PC-3 (cell line): ENCODE measurements around the gene SCARB2. TPM values are rescaled to one million over a fixed set of nuclear protein-coding genes. Genes with fewer than 3 reads are reported as not detected.

ENCODE experiments used
- ATAC-seq: fragments of 200-7000 bp; cut with Tn5 transposase; 2 replicates; pipeline ENCODE4 v1.9.1; 2020; ENCODE audit warnings: mild to moderate bottlenecking, moderate library complexity
- BruUV-seq: library from RNA; stranded (reverse); fragments of 400-500 nt; replicated peaks from 2 replicates; lab custom pipeline; 2021; lab: Mats Ljungman, UMichigan
- CTCF ChIA-PET: fragments of 300-600 bp; sonication (Branson Sonifier 250); formaldehyde crosslinking; loops from one replicate; lab custom pipeline; 2022; ENCODE audit warnings: antibody characterized with exemption; lab: Charles Lee
- POLR2A ChIA-PET: fragments of 300-600 bp; sonication (Branson Sonifier 250); formaldehyde crosslinking; loops from one replicate; lab custom pipeline; 2022; ENCODE audit warnings: antibody characterized with exemption; ENCODE audit not compliant: unreplicated experiment; lab: Charles Lee
- DNase-seq: peaks from one replicate; pipeline ENCODE4 v3.0.0-alpha.2; 2015
- H2AFZ ChIP-seq: fragments of 300-600 bp; sonication (generic); 2 replicates; pipeline ENCODE4 v1.6.0; 2016; ENCODE audit warnings: antibody characterized with exemption, low read length
- H3F3A ChIP-seq: fragments of 300-600 bp; sonication (generic); one replicate; pipeline ENCODE4 v1.6.0; 2017; ENCODE audit warnings: antibody characterized with exemption, low read length, control low read depth, mild to moderate bottlenecking; ENCODE audit not compliant: unreplicated experiment
- H3K27ac ChIP-seq: fragments of 300-600 bp; sonication (generic); 2 replicates; pipeline ENCODE4 v1.5.1; 2016; ENCODE audit warnings: mild to moderate bottlenecking, low read length
- H3K27me3 ChIP-seq: fragments of 300-600 bp; sonication (generic); 2 replicates; pipeline ENCODE4 v1.6.1; 2016; ENCODE audit warnings: low read length, mixed read lengths
- H3K36me3 ChIP-seq: fragments of 300-600 bp; sonication (generic); 2 replicates; pipeline ENCODE4 v1.6.1; 2016; ENCODE audit warnings: low read depth, mixed run types, low read length, mixed read lengths
- H3K4me1 ChIP-seq: fragments of 300-600 bp; sonication (generic); 2 replicates; pipeline ENCODE4 v1.5.1; 2016; ENCODE audit warnings: low read length; ENCODE audit not compliant: insufficient read depth
- H3K4me2 ChIP-seq: fragments of 300-600 bp; sonication (generic); 2 replicates; pipeline ENCODE4 v1.6.0; 2016; ENCODE audit warnings: low read length
- H3K4me3 ChIP-seq: fragments of 300-600 bp; sonication (generic); 2 replicates; pipeline ENCODE4 v1.5.1; 2016; ENCODE audit warnings: mild to moderate bottlenecking, low read length, mixed read lengths
- H3K79me2 ChIP-seq: fragments of 300-600 bp; sonication (generic); 2 replicates; pipeline ENCODE4 v1.6.1; 2017; ENCODE audit warnings: low read length, mixed read lengths
- H3K9ac ChIP-seq: fragments of 300-600 bp; sonication (generic); 2 replicates; pipeline ENCODE4 v1.6.0; 2016; ENCODE audit warnings: mild to moderate bottlenecking, low read length
- H3K9me2 ChIP-seq: fragments of 300-600 bp; sonication (generic); replicated peaks from 2 replicates; pipeline ENCODE4 v1.6.1; 2016; ENCODE audit warnings: mixed run types, low read length, mixed read lengths
- H3K9me3 ChIP-seq: fragments of 300-600 bp; sonication (generic); 2 replicates; pipeline ENCODE4 v1.6.1; 2016; ENCODE audit warnings: low read length, mixed read lengths
- H4K20me1 ChIP-seq: fragments of 300-600 bp; sonication (generic); 2 replicates; pipeline ENCODE4 v1.6.1; 2016; ENCODE audit warnings: low read length, mixed read lengths
- CTCF ChIP-seq: fragments of 300-600 bp; sonication (generic); conservative IDR thresholded peaks from 2 replicates; pipeline ENCODE4 v1.5.1; 2017; ENCODE audit warnings: antibody characterized with exemption, low read depth, mild to moderate bottlenecking, low read length
- EZH2 ChIP-seq: fragments of 300-600 bp; sonication (generic); IDR thresholded peaks from one replicate; pipeline ENCODE4 v1.6.1; 2017; ENCODE audit warnings: antibody characterized with exemption, mild to moderate bottlenecking, low read length; ENCODE audit not compliant: unreplicated experiment
- EZH2phosphoT487 ChIP-seq: fragments of 300-600 bp; sonication (generic); IDR thresholded peaks from 2 replicates; pipeline ENCODE4 v1.6.1; 2018; ENCODE audit warnings: mild to moderate bottlenecking, antibody characterized with exemption, low read length, borderline replicate concordance
- intact Hi-C: fragments of 100-400 bp; cut with micrococcal nuclease; formaldehyde crosslinking; loops from 2 replicates; pipeline ENCODE4 v1.9.0; 2023
- total RNA-seq: library from RNA; depleted of rRNA; stranded (reverse); fragments of >200 nt; gene quantifications from 2 replicates; pipeline ENCODE4 v1.2.3, GENCODE V29; 2014

Gene SCARB2
- total RNA-seq, 1 experiment from 2014 or later = 56.3 TPM

GRCh38 chr4:76211769-76212708 lies 1.6 kb downstream of the SCARB2 start:
- TF ChIP-seq CTCF (no peak), EZH2 (no peak), EZH2phosphoT487 (no peak)
- H4K20me1 ChIP-seq = 0 out of 2 replicates have a peak, but pooled peaks cover 7% of the 10 kb centered on the region
- H3K4me2 ChIP-seq = peak overlapping the region; percentile 99
- H2AFZ ChIP-seq = peak overlapping the region; percentile 0; the same call in 1 of the 2 replicates
- POLR2A ChIA-PET = no interaction called here
- BruUV-seq = no TSS peak
- ATAC-seq = no peak
- H3K4me3 ChIP-seq = peak overlapping the region; percentile 90
- intact Hi-C loops = loop anchor here (2.0 to 10.0 kb wide), 2 partner anchors 21 to 93 kb away; partner anchors contain the start of gene STBD1
- H3K4me1 ChIP-seq = peaks cover 58% of the 10 kb centered on the region
- no peaks in the 10 kb centered on the region for H3K27me3 ChIP-seq
- H3F3A ChIP-seq = no peaks in the 10 kb centered on the region
- no peaks in the 10 kb centered on the region for H3K36me3 ChIP-seq
- H3K9me2 ChIP-seq = no peaks in the 10 kb centered on the region
- H3K9ac ChIP-seq = peak overlapping the region; percentile 82
- no peak for DNase-seq
- CTCF ChIA-PET = interaction anchor here (1.1 kb wide), 1 partner anchor 32 kb away, joined by 3 read pairs; no protein-coding TSS in a partner anchor
- no peaks in the 10 kb centered on the region for H3K9me3 ChIP-seq
- H3K79me2 ChIP-seq = peaks cover 63% of the 10 kb centered on the region
- peak overlapping the region; percentile 28 for H3K27ac ChIP-seq

GRCh38 chr4:76210452-76210851 lies 3.2 kb downstream of the SCARB2 start:
- Histone ChIP-seq H4K20me1 (0 out of 2 replicates have a peak, but pooled peaks cover 7% of the 10 kb centered on the region), H3K4me3 (peak overlapping the region; percentile 90; the same call in 1 of the 2 replicates), H3K27me3 (no peaks in the 10 kb centered on the region), H3K4me2 (peak overlapping the region; percentile 99; the same call in 1 of the 2 replicates), H3K9me2 (no peaks in the 10 kb centered on the region), H2AFZ (no peak overlapping the region), H3K79me2 (peaks cover 79% of the 10 kb centered on the region), H3K4me1 (peaks cover 57% of the 10 kb centered on the region), H3F3A (no peaks in the 10 kb centered on the region), H3K9ac (no peak overlapping the region), H3K27ac (no peak overlapping the region), H3K36me3 (no peaks in the 10 kb centered on the region), H3K9me3 (no peaks in the 10 kb centered on the region)
- ChIA-PET CTCF (no interaction called here), POLR2A (no interaction called here)
- no peak for DNase-seq
- no TSS peak for BruUV-seq
- TF ChIP-seq CTCF (no peak), EZH2phosphoT487 (no peak), EZH2 (no peak)
- intact Hi-C loops = loop anchor here (10.0 kb wide), 1 partner anchor 94 kb away; the partner anchor contains the start of gene STBD1
- ATAC-seq = no peak
